Nephron (organoid): ENCODE results near the gene SIGLEC14.

Experiments used
- H3K27ac Mint-ChIP-seq, 3 experiments: 2 replicates each; pipeline ENCODE4 v1.8.0; 2020; ENCODE audit warnings: mixed read lengths in 3 of 3, mild to moderate bottlenecking in 2 of 3, moderate library complexity in 1 of 3
- H3K27me3 Mint-ChIP-seq: 2 replicates; pipeline ENCODE4 v1.8.0; 2021; ENCODE audit warnings: low read depth, mild to moderate bottlenecking, moderate library complexity, mixed read lengths
- H3K36me3 Mint-ChIP-seq: 2 replicates; pipeline ENCODE4 v1.8.0; 2020; ENCODE audit warnings: low read depth, mixed read lengths
- H3K4me1 Mint-ChIP-seq: 2 replicates; pipeline ENCODE4 v1.8.0; 2020; ENCODE audit warnings: mixed read lengths
- H3K4me3 Mint-ChIP-seq, 3 experiments: 2 replicates each; pipeline ENCODE4 v1.8.0; 2020; ENCODE audit warnings: mild to moderate bottlenecking in 3 of 3, mixed read lengths in 3 of 3, moderate library complexity in 2 of 3
- H3K9me3 Mint-ChIP-seq: 2 replicates; pipeline ENCODE4 v1.8.0; 2020; ENCODE audit warnings: mixed read lengths
- CTCF ChIP-seq, 3 experiments: fragments of 200-600 bp; sonication (generic); IDR thresholded peaks; one replicate each; pipeline ENCODE4 v1.5.0; 2021; ENCODE audit warnings: antibody characterized with exemption in 3 of 3; ENCODE audit not compliant: unreplicated experiment in 3 of 3

The SIGLEC14 gene

DNA sequence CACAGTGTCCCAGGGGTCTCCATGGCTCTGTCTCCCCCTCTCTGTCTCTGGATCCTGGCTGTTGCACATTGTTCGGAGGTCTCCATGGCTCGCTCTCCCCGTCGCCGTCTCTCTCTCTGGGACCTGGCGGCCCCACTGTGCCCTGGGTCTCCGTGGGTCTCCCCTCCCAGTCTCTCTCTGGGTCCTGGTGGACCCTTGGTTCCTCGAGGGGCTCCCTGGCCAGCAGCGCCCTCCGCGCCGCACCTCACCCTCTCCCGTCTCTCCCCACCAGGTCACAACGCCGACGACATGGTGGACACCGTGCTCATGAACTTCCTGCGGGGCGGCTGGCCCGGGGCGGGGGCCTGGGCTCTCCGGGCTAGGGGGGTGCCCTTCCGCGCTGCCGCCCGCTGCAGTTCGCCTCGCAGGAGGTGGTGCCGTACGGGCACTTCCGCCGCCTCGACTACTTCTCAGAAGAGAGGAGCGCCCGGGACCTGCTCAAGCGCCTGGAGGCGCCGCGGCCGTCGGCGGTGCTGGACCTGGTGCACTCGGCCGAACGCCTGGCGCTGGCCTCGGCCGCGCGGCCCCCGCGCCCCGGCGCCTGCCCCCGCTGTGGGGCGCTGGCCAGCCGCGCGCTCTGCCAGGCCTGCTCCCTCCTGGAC lies 45.6 kb downstream of the SIGLEC14 start:
- Mint-ChIP-seq H3K27me3 (peaks cover 15% of the 10 kb centered on the region), H3K27ac (no peak overlapping the region), H3K4me1 (no peaks in the 10 kb centered on the region), H3K36me3 (peaks cover 3% of the 10 kb centered on the region), H3K4me3 (no peak overlapping the region), H3K9me3 (peaks cover 4% of the 10 kb centered on the region)
- no peak for TF ChIP-seq CTCF (IDR thresholded peaks at IDR 0.05; ENCODE audit: unreplicated experiment in 3 of 3)

DNA sequence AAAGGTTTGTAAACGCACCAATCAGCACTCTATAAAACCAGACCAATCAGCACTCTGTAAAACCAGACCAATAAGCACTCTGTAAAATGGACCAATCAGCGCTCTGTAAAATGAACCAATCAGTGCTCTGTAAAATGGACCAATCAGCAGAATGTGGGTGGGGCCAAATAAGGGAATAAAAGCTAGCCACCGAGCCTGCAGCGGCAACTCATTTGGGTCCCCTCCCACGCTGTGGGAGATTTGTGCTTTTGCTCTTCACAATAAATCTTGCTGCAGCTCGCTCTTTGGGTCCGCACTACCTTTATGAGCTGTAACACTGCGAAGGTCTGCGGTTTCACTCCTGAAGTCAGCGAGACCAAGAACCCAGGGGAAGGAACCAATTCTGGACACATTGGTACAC lies 47.5 kb downstream of the SIGLEC14 start:
- TF ChIP-seq CTCF (IDR thresholded peaks at IDR 0.05; ENCODE audit: unreplicated experiment in 3 of 3), result no peak
- H3K36me3 Mint-ChIP-seq, result peaks cover 3% of the 10 kb centered on the region
- no peak overlapping the region for H3K27ac Mint-ChIP-seq
- no peak overlapping the region for H3K4me3 Mint-ChIP-seq
- peaks cover 15% of the 10 kb centered on the region for H3K27me3 Mint-ChIP-seq
- peaks cover 4% of the 10 kb centered on the region for H3K9me3 Mint-ChIP-seq
- H3K4me1 Mint-ChIP-seq, result peaks cover 9% of the 10 kb centered on the region

DNA sequence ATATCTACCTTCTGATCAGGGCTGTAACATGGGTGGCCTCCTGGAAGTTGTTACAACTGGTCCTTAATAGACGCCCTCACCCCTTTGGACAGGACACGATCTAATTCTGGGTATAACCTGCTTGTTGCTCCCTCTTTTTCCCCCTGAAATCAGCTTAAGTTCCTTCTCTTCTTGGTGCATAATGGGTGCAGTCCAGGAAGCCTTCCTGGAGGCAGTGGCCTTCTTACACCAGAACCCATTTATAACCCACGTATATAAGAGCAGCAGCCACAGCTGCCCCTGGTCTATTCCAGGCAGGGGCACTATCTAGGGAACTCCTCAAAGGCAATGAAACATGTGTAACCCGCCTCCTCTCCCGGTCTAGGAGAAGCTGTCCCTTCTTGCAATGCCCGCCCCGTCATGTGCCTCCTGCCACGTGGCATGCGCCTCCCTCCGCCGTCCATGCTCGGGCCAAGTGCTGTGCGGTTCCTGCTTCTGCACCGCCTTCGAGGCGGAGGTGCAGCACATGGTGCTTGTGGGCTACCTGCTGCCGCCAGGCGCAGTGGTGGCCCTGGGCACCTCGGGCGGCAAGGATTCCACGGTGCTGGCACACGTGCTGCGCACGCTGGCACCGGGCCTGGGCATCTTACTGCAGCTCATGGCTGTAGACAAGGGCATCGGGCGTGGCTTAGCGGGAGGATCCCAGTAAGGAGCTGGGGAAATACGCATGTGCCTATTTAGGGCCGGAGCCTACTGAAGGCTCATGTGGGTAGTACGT lies 48.3 kb downstream of the SIGLEC14 start:
- TF ChIP-seq CTCF (IDR thresholded peaks at IDR 0.05; ENCODE audit: unreplicated experiment in 3 of 3), result no peak
- H3K27me3 Mint-ChIP-seq, result peaks cover 15% of the 10 kb centered on the region
- H3K4me1 Mint-ChIP-seq, result peaks cover 11% of the 10 kb centered on the region

DNA sequence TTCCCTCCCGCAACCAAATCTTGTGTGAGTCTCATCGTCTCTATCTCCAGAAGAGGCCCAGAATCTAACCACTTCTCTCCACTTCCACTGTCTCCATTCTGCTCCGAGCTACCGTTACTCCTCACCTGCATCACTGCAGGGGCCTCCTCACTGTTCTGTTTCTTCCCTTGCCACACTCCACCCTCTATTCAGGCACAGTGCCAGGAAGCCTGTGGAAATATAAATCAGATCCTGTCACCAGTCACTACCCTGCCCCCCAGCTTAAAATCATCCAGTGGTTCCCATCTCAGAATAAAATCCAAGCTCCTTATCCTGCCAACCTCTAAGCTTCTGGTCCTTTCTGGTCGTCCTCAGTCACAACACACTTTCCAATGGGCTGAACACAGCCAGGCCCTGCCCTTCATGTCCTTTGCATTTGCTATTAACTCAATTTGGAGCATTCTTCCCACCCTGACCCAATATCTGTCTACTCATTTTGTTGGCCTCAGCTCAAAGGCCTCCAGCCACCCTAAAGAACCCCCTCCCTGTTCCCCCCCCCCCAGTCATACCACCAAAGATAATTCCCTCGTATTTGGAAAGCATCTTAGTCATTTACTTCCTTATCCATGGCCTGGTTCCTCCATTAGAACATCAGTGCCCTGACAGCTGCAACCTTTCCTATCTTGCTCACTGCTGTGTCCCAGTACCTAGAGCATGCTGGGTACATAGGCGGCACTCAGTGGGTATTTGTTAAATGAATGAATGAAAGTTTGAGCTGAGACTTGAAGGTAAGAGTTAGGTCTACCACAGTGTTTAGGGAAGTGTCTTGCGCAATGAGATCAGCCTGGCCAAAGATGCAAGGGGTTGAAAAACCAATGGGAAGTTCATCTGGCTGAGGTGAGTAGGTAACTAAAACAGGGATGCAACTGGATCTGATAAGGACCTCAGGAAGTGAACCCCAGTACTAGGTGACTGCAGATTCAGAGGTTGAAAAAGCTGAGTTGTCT lies 51.1 kb downstream of the SIGLEC14 start:
- Mint-ChIP-seq H3K27me3 (peaks cover 12% of the 10 kb centered on the region), H3K9me3 (peaks cover 4% of the 10 kb centered on the region), H3K27ac (peak overlapping the region; percentile 56 to 82 (median 74)), H3K36me3 (peaks cover 5% of the 10 kb centered on the region), H3K4me3 (peak overlapping the region; percentile 82 to 88 (median 88)), H3K4me1 (peaks cover 11% of the 10 kb centered on the region)
- no peak for TF ChIP-seq CTCF (IDR thresholded peaks at IDR 0.05; ENCODE audit: unreplicated experiment in 3 of 3)

More for the DNA sequence above, 48.3 kb downstream of the SIGLEC14 start:
- H3K9me3 Mint-ChIP-seq, result peaks cover 4% of the 10 kb centered on the region
- peaks cover 3% of the 10 kb centered on the region for H3K36me3 Mint-ChIP-seq
- peak overlapping the region in 1 of 3 experiments; percentile 34 for H3K4me3 Mint-ChIP-seq
- H3K27ac Mint-ChIP-seq, result no peak overlapping the region

DNA sequence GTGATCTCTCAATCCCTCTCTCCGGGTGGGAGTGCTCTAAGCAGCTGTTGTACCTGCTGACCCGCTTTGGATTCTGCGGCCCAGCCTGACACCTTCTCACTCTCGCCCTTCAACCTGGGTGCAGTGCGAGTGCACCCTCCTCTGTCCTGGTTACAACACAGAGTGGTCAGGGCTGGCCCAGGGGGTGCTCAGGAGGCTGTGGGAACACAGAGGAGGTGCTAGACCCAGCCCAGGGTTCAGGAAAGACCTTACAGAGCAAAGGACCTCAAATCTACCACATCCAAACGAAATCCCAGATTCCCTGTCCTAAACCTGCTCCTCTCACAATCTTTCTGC lies 51.9 kb downstream of the SIGLEC14 start:
- Mint-ChIP-seq H3K9me3 (peaks cover under 1% of the 10 kb centered on the region), H3K27ac (peak overlapping the region; percentile 56 to 82 (median 74)), H3K27me3 (peaks cover 6% of the 10 kb centered on the region), H3K4me1 (peaks cover 11% of the 10 kb centered on the region), H3K36me3 (peaks cover 10% of the 10 kb centered on the region), H3K4me3 (peak overlapping the region; percentile 82 to 88 (median 88))
- no peak for TF ChIP-seq CTCF (IDR thresholded peaks at IDR 0.05; ENCODE audit: unreplicated experiment in 3 of 3)
